Measurements from ENCODE around the gene MYO1D. TPM values are rescaled to one million over a fixed set of nuclear protein-coding genes. Genes with fewer than 3 reads are reported as not detected.

Gene MYO1D
- total RNA-seq, 2 experiments from 2014 or later = 0.09 to 0.89 TPM

DNA sequence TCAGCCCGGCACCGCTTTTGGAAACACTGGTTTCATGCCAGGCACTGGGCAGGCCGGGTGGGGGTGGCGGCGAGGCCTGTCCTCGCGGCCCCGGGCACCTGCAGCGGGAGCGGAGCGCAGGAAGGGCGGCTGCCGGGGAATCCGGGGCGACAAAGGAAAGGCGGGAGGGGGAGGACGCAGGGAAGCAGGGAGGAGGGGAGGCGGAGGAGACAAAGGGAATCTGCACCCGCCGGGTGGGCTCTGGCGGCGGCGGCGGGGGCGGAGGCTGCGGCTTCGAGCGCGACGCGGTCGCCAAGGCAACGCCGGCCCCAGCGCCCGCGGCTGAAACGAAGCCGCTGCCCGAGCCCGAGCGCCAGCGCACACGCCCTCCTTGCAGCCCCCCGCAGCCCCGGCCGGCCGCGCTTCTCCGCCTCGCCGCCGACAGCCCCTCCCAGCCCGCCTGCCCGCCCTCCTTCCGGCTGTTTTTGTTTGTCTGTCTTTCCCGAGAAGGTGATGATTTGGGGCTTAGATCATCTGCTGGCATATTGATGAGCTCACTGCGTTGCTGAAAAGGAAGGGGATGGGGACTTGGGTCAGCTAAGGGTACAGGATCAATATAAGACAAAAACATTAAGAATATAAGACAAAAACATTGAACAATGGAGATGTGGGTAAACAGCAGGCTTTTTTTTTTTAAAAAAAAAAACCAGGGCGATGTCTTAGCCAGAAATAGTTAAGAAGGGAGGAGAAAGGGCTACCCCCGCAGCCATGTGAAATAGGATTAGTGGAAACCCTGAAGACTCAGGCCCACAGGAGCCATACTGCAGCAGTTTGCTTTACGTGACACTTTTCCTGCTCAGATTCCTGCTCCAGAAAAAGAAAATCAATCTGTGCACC is 357.5 kb downstream of the MYO1D start:
- no peak overlapping the region for H2AFZ ChIP-seq (ENCODE audit: low read length)
- H3K9me3 ChIP-seq (ENCODE audit: low read length) = no peaks in the 10 kb centered on the region
- no peaks in the 10 kb centered on the region for H3K79me2 ChIP-seq (ENCODE audit: insufficient read depth, low read depth, low read length)
- no TSS peak for BruUV-seq (replicated peaks)
- no peak overlapping the region for H3K27ac ChIP-seq (ENCODE audit: low read depth, low read length, poor library complexity, severe bottlenecking)
- intact Hi-C loops (cut with micrococcal nuclease; ENCODE audit: unreplicated experiment) = loop anchor here (2.0 kb wide), 1 partner anchor 33 kb away; the partner anchor contains the start of gene CDK5R1
- TF ChIP-seq, protein P1, sequence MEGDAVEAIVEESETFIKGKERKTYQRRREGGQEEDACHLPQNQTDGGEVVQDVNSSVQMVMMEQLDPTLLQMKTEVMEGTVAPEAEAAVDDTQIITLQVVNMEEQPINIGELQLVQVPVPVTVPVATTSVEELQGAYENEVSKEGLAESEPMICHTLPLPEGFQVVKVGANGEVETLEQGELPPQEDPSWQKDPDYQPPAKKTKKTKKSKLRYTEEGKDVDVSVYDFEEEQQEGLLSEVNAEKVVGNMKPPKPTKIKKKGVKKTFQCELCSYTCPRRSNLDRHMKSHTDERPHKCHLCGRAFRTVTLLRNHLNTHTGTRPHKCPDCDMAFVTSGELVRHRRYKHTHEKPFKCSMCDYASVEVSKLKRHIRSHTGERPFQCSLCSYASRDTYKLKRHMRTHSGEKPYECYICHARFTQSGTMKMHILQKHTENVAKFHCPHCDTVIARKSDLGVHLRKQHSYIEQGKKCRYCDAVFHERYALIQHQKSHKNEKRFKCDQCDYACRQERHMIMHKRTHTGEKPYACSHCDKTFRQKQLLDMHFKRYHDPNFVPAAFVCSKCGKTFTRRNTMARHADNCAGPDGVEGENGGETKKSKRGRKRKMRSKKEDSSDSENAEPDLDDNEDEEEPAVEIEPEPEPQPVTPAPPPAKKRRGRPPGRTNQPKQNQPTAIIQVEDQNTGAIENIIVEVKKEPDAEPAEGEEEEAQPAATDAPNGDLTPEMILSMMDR (conservative IDR thresholded peaks at IDR 0.05; ENCODE audit: low read length) = no peak
- TF ChIP-seq EZH2phosphoT487 (IDR thresholded peaks at IDR 0.05; ENCODE audit: borderline replicate concordance, low read depth, low read length) = peak; percentile 83
- H3K4me2 ChIP-seq (ENCODE audit: low read length) = peak overlapping the region; percentile 58
- ChIA-PET POLR2A (no interaction called here), CTCF (ENCODE audit: unreplicated experiment) (no interaction called here)
- H3K9me2 ChIP-seq (ENCODE audit: insufficient read depth, low read length) = no peaks in the 10 kb centered on the region
- H3K4me3 ChIP-seq (ENCODE audit: low read depth, low read length, poor library complexity, severe bottlenecking) = peak overlapping the region; percentile 29
- H3K36me3 ChIP-seq (ENCODE audit: insufficient read depth, low read length) = no peaks in the 10 kb centered on the region
- peaks cover 46% of the 10 kb centered on the region for H3K4me1 ChIP-seq (ENCODE audit: insufficient read depth, low read length, poor library complexity, severe bottlenecking)
- DNase-seq (ENCODE audit: low spot score) = no peak
- H4K20me1 ChIP-seq (ENCODE audit: insufficient read depth, low read length) = no peaks in the 10 kb centered on the region

GRCh38 chr17:32518646-32519227 is 358.2 kb downstream of the MYO1D start:
- H2AFZ ChIP-seq (ENCODE audit: low read length) = no peak overlapping the region
- no TSS peak for BruUV-seq (replicated peaks)
- H3K4me1 ChIP-seq (ENCODE audit: insufficient read depth, low read length, poor library complexity, severe bottlenecking) = peaks cover 39% of the 10 kb centered on the region
- H3K4me2 ChIP-seq (ENCODE audit: low read length) = peak overlapping the region; percentile 58
- ChIA-PET CTCF (ENCODE audit: unreplicated experiment) (no interaction called here), POLR2A (no interaction called here)
- no peak for DNase-seq (ENCODE audit: low spot score)
- no peak overlapping the region for H3K27ac ChIP-seq (ENCODE audit: low read depth, low read length, poor library complexity, severe bottlenecking)
- no peak for TF ChIP-seq EZH2phosphoT487 (IDR thresholded peaks at IDR 0.05; ENCODE audit: borderline replicate concordance, low read depth, low read length)
- TF ChIP-seq, protein P1 (conservative IDR thresholded peaks at IDR 0.05; ENCODE audit: low read length) = no peak
- H3K9me2 ChIP-seq (ENCODE audit: insufficient read depth, low read length) = no peaks in the 10 kb centered on the region
- no peaks in the 10 kb centered on the region for H3K36me3 ChIP-seq (ENCODE audit: insufficient read depth, low read length)
- no peaks in the 10 kb centered on the region for H4K20me1 ChIP-seq (ENCODE audit: insufficient read depth, low read length)
- no peaks in the 10 kb centered on the region for H3K79me2 ChIP-seq (ENCODE audit: insufficient read depth, low read depth, low read length)
- H3K9me3 ChIP-seq (ENCODE audit: low read length) = no peaks in the 10 kb centered on the region
- intact Hi-C loops (cut with micrococcal nuclease; ENCODE audit: unreplicated experiment) = loop anchor here (2.0 kb wide), 1 partner anchor 32 kb away; the partner anchor contains the start of gene CDK5R1
- H3K4me3 ChIP-seq (ENCODE audit: low read depth, low read length, poor library complexity, severe bottlenecking) = no peak overlapping the region
